Fibroblast of the aortic adventitia (primary cell): ENCODE data around the gene NFIX. TPM values are rescaled to one million over a fixed set of nuclear protein-coding genes. Genes with fewer than 3 reads are reported as not detected.

Source experiments
- DNase-seq: peaks from one replicate; pipeline ENCODE4 v3.0.0-alpha.2; 2010; ENCODE audit warnings: low read depth
- H3K4me3 ChIP-seq: 2 replicates; pipeline ENCODE4 v1.5.1; 2011; ENCODE audit warnings: low read depth, mild to moderate bottlenecking, control low read depth, low read length, moderate library complexity
- total RNA-seq: library from RNA; depleted of rRNA; stranded (reverse); fragments of >200 nt; gene quantifications from 2 replicates; pipeline ENCODE4 v1.2.3, GENCODE V29; 2012; ENCODE audit warnings: low replicate concordance
- TF ChIP-seq, protein P1 (sequence below): IDR thresholded peaks from 2 replicates; pipeline ENCODE4 v1.5.1; 2011; ENCODE audit warnings: mild to moderate bottlenecking, low read length, control low read depth, inconsistent platforms; ENCODE audit not compliant: insufficient read depth

Gene NFIX
- total RNA-seq, 1 donor: 160 TPM

GRCh38 chr19:13071444-13072187, 76.3 kb downstream of the NFIX start:
- no peak for DNase-seq
- TF ChIP-seq, protein P1, sequence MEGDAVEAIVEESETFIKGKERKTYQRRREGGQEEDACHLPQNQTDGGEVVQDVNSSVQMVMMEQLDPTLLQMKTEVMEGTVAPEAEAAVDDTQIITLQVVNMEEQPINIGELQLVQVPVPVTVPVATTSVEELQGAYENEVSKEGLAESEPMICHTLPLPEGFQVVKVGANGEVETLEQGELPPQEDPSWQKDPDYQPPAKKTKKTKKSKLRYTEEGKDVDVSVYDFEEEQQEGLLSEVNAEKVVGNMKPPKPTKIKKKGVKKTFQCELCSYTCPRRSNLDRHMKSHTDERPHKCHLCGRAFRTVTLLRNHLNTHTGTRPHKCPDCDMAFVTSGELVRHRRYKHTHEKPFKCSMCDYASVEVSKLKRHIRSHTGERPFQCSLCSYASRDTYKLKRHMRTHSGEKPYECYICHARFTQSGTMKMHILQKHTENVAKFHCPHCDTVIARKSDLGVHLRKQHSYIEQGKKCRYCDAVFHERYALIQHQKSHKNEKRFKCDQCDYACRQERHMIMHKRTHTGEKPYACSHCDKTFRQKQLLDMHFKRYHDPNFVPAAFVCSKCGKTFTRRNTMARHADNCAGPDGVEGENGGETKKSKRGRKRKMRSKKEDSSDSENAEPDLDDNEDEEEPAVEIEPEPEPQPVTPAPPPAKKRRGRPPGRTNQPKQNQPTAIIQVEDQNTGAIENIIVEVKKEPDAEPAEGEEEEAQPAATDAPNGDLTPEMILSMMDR: no peak
- H3K4me3 ChIP-seq: no peak overlapping the region

- no peak overlapping the region for H3K4me3 ChIP-seq
- TF ChIP-seq, protein P1: no peak
- DNase-seq: no peak
Measured at GRCh38 chr19:13072188-13072908, 77.1 kb downstream of the NFIX start.

DNA sequence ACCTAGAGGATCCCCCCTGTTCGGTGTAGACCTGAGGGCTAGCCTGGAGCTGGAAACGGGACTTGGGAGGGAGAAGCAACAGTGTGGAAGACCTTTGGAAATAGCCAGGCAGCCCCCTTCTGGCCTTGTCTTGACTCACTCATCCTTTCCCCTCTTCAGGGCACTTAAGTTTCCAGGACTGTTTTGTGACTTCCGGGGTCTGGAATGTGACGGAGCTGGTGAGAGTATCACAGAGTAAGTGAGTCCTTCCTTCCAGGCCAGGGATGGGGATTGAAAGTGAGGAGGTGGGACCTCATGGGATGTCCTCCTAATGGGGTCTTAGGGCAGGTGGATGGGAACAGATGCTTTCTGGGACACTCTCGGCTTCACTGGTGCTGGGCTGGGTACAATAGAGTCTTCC, 78.0 kb downstream of the NFIX start:
- no peak for DNase-seq
- TF ChIP-seq, protein P1: no peak
- no peak overlapping the region for H3K4me3 ChIP-seq

DNA sequence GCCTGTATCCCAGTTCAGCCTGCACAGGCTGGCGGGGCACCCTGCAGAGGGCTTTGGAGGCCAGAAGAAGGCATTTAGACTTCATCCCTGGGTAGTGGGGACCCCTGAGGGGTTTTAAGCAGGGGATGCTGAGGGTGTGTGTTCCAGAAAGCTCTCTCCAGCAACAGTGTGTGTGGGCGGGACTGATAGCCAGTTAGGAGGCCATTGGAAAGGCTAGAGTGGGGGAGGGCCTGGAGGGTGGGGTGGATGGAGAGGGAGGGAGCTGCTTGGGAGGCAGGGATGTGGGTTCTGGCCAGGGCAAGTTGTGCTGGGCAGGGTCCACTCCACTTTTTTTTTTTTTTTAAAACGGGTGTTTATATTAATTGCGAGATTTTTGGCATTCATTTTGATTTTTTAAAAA, 79.1 kb downstream of the NFIX start:
- DNase-seq: no peak
- H3K4me3 ChIP-seq: no peak overlapping the region
- TF ChIP-seq, protein P1: no peak

DNA sequence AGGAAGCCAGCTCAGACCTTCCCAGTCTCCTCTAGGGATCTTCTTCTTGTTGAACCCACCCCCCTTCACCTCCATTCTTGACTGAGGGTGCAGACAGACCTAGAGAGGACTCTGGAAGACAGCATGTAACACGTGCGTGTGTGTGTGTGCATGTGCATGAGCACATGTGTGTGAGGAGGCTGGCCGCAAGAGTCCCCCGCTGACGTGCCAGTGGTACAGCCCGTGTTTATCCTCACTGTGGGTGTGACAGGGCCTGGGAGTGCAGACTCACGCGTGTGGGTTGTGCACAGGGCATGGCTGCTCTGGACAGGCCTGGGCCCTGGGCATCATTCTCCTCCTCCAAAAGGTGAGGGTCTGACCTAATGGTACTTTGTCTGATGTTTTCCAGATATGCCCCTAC, 81.0 kb downstream of the NFIX start:
- TF ChIP-seq, protein P1: no peak
- H3K4me3 ChIP-seq: no peak overlapping the region
- no peak for DNase-seq

GRCh38 chr19:13076787-13077186, 81.5 kb downstream of the NFIX start:
- no peak for DNase-seq
- no peak overlapping the region for H3K4me3 ChIP-seq
- TF ChIP-seq, protein P1: no peak
